Sigmoid colon (tissue), 7 donors: ENCODE data around the gene IL17RD. TPM values are rescaled to one million over a fixed set of nuclear protein-coding genes. Genes with fewer than 3 reads are reported as not detected.

Experiments used
- DNase-seq: peaks from one replicate; pipeline ENCODE4 v3.0.0-alpha.2; 2019
- H3K27ac ChIP-seq, 4 donors: fragments of 200-600 bp; sonication (generic); one replicate each; pipeline ENCODE4 v1.5.1; 2016 to 2019; ENCODE audit warnings: mild to moderate bottlenecking in 1 of 4
- H3K27me3 ChIP-seq, 3 donors: fragments of 200-600 bp; sonication (generic); one replicate each; pipeline ENCODE4 v1.5.1; 2019; ENCODE audit warnings: mild to moderate bottlenecking in 1 of 3
- H3K36me3 ChIP-seq, 4 donors: fragments of 200-600 bp; sonication (generic); one replicate each; pipeline ENCODE4 v1.5.1; 2016 to 2019
- H3K4me1 ChIP-seq, 4 donors: fragments of 200-600 bp; sonication (generic); one replicate each; pipeline ENCODE4 v1.5.1; 2017 to 2019
- H3K4me3 ChIP-seq, 4 donors: fragments of 200-600 bp; sonication (generic); one replicate each; pipeline ENCODE4 v1.5.1; 2017 to 2019; ENCODE audit warnings: mild to moderate bottlenecking in 2 of 4, moderate library complexity in 1 of 4
- H3K9me3 ChIP-seq, 4 donors: fragments of 200-600 bp in 3 of 4; sonication (generic) in 3 of 4; one replicate each; pipeline versions ENCODE4 v1.5.1 to v1.6.1; 2013 to 2019
- EP300 ChIP-seq, 4 donors: sonication (generic); formaldehyde crosslinking; IDR thresholded peaks; one replicate each; pipeline ENCODE4 v1.6.1; 2017; ENCODE audit warnings: antibody characterized with exemption in 4 of 4
- POLR2A ChIP-seq, 2 donors: fragments of 450-650 bp; IDR thresholded peaks; one replicate each; pipeline ENCODE4 v1.6.1; 2016; ENCODE audit warnings: antibody characterized with exemption in 2 of 2, mild to moderate bottlenecking in 2 of 2, moderate library complexity in 2 of 2
- POLR2AphosphoS5 ChIP-seq, 4 donors: sonication (generic); formaldehyde crosslinking; IDR thresholded peaks; one replicate each; pipeline ENCODE4 v1.6.1; 2017; ENCODE audit warnings: antibody characterized with exemption in 4 of 4
- WGBS, 2 donors: extraction: QIAGEN DNeasy Blood & Tissue Kit; methylation state at CpG; one replicate each; pipeline ENCODE4 v1.1.7; 2013; 5-methylcytosine and 5-hydroxymethylcytosine counted together
- intact Hi-C: fragments of 100-400 bp; cut with DNase I; formaldehyde crosslinking; loops from one replicate; pipeline ENCODE4 v1.15.1; 2023
- polyA plus RNA-seq, 3 donors: library from polyadenylated mRNA; stranded (reverse); fragments of 200-250 nt; gene quantifications; one replicate each; pipeline ENCODE4 v1.2.3, GENCODE V29; 2013
- total RNA-seq, 4 donors: library from RNA; depleted of rRNA; stranded (reverse); fragments of >200 nt; gene quantifications; one replicate each; pipeline ENCODE4 v1.1.0, GENCODE V29; 2016
- TF ChIP-seq, protein P1 (sequence below), 4 experiments: fragments of 450-650 bp in 3 of 4; fragments of 200-600 bp in 1 of 4; IDR thresholded peaks; one replicate each; pipeline ENCODE4 v1.5.1; 2016 to 2019; ENCODE audit warnings: antibody characterized with exemption in 4 of 4, mild to moderate bottlenecking in 3 of 4, moderate library complexity in 2 of 4
- donor health status: healthy with polysubstance abuse.
- donor health status: Bipolar disorder and iron deficiency.
- donor health status: healthy.

IL17RD gene
- total and polyA plus RNA-seq, 7 donors = under 0.01 to 46.8 (median 16.8) TPM

DNA sequence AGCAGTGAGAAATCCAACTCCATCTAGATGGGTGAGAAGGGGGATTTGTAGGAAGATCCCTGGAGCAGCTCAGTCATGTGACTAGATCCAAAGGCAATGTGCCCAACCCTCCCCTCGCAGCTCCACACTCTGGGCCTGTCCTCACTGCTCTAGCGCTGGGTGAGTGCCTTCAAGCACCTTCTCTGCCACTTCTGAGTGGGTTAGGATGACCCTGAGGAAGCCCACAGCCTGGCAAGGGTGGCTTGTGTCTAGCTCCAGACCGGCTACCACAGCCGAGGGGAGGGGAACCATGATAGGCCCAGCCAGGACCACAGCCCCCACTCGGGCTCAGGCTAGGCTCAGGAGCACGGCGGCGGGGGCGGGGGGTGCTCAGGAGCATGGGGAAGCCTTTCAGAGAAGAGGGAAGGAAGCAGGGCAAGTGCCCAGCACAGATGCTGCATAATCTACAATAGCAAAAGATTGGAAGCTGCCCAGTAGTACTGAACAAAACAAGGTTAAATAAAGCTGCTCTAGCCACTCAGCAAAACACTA lies 103.0 kb downstream of the IL17RD start:
- Histone ChIP-seq H3K27ac (peak overlapping the region; percentile 62 to 92 (median 85)), H3K9me3 (no peaks in the 10 kb centered on the region), H3K4me1 (peaks cover 0 to 67% (median 47%) of the 10 kb centered on the region in 4 donors), H3K4me3 (peak overlapping the region in 1 of 4 donors; percentile 11), H3K27me3 (no peaks in the 10 kb centered on the region), H3K36me3 (no peaks in the 10 kb centered on the region)
- DNase-seq = peak; percentile 79
- intact Hi-C loops = no loop called here
- TF ChIP-seq POLR2A (IDR thresholded peaks at IDR 0.05) = no peak
- TF ChIP-seq, protein P1, sequence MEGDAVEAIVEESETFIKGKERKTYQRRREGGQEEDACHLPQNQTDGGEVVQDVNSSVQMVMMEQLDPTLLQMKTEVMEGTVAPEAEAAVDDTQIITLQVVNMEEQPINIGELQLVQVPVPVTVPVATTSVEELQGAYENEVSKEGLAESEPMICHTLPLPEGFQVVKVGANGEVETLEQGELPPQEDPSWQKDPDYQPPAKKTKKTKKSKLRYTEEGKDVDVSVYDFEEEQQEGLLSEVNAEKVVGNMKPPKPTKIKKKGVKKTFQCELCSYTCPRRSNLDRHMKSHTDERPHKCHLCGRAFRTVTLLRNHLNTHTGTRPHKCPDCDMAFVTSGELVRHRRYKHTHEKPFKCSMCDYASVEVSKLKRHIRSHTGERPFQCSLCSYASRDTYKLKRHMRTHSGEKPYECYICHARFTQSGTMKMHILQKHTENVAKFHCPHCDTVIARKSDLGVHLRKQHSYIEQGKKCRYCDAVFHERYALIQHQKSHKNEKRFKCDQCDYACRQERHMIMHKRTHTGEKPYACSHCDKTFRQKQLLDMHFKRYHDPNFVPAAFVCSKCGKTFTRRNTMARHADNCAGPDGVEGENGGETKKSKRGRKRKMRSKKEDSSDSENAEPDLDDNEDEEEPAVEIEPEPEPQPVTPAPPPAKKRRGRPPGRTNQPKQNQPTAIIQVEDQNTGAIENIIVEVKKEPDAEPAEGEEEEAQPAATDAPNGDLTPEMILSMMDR (IDR thresholded peaks at IDR 0.05) = no peak
- TF ChIP-seq POLR2AphosphoS5 (IDR thresholded peaks at IDR 0.05) = no peak
- no peak for TF ChIP-seq EP300 (IDR thresholded peaks at IDR 0.05)
- WGBS, 2 donors = 54 to 73% methylated on average over 9 of the region's 9 CpGs

DNA sequence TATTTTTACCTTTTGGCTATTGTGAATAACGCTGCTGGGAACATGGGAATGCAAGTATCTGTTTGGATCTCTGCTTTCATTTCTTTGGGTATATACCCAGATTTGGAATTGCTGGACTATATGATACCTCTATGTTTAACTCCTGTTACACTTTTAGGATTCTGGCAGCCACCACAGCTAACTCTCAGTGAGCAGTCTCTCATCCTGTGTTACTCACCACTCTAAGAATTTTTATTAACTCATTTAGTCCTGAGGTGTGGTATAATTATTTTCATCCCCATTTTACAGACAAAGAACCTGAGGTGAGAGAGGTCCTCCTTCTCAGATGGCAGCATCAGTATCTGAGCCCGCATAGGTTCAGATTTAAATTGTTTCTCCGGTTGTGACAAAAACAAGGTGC lies 103.6 kb downstream of the IL17RD start:
- Histone ChIP-seq H3K4me3 (no peak overlapping the region), H3K9me3 (no peaks in the 10 kb centered on the region), H3K4me1 (peaks cover 0 to 67% (median 47%) of the 10 kb centered on the region in 4 donors), H3K27me3 (no peaks in the 10 kb centered on the region), H3K27ac (peak overlapping the region; percentile 62 to 92 (median 85)), H3K36me3 (no peaks in the 10 kb centered on the region)
- TF ChIP-seq EP300 (IDR thresholded peaks at IDR 0.05) (no peak), POLR2AphosphoS5 (IDR thresholded peaks at IDR 0.05) (no peak), POLR2A (IDR thresholded peaks at IDR 0.05) (no peak)
- TF ChIP-seq, protein P1 (IDR thresholded peaks at IDR 0.05) = no peak
- 95 to 96% methylated on average over 3 of the region's 3 CpGs for WGBS, 2 donors
- no peak for DNase-seq
- intact Hi-C loops = no loop called here

DNA sequence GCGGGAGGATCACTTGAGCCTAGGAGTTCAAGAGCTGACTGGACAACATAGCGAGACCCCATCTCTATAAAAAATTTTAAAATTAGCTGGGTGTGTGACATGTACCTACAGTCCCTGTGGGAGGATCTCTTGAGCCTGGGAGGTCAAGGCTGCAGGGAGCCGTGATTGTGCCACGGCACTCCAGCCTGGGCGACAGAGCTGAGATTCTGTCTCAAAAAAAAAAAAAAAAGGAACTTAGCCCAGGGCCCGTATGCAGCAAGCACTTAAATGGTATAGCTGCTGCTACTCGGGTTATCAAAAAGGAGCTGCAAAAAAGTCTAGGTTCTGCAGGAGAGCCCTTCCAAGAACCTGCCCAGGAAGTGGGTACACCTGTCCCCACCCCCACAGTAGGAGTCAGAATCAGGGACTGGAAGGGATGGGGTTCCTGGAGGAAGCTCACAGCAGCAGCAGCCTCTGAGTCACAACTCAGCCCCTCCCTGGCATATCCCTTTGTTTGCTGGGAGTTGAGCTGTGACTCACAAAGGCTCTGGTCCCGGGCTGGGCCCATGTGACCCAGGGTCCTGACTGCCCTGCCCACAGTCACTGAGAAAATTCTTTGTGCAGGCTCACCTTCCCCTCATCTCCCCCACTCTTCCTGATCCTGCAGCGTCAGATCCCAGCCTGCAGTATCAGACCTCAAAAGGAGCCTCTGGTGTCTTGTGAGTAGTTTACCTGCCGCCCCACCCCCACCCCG lies 104.9 kb downstream of the IL17RD start, which contains the start of gene SPATA12:
Gene SPATA12, plus strand, starts transcription at position 576 of the 733 bp plus-strand sequence. CDS start 13,031 bp downstream, outside the sequence.
- Histone ChIP-seq H3K4me1 (peaks cover 0 to 61% (median 47%) of the 10 kb centered on the region in 4 donors), H3K36me3 (no peaks in the 10 kb centered on the region), H3K27ac (peak within 1 kb of the TSS; percentile 62 to 92 (median 85)), H3K4me3 (no peak within 1 kb of the TSS), H3K9me3 (no peaks in the 10 kb centered on the region), H3K27me3 (no peaks in the 10 kb centered on the region)
- TF ChIP-seq EP300 (IDR thresholded peaks at IDR 0.05) (peak in 1 of 4 donors; percentile 69), POLR2A (IDR thresholded peaks at IDR 0.05) (no peak), POLR2AphosphoS5 (IDR thresholded peaks at IDR 0.05) (peak in 2 of 4 donors; percentile 27 to 83)
- TF ChIP-seq, protein P1 (IDR thresholded peaks at IDR 0.05) = no peak
- DNase-seq = peak; percentile 92
- 27 to 49% methylated on average over 11 of the region's 11 CpGs for WGBS, 2 donors
- intact Hi-C loops = no loop called here

DNA sequence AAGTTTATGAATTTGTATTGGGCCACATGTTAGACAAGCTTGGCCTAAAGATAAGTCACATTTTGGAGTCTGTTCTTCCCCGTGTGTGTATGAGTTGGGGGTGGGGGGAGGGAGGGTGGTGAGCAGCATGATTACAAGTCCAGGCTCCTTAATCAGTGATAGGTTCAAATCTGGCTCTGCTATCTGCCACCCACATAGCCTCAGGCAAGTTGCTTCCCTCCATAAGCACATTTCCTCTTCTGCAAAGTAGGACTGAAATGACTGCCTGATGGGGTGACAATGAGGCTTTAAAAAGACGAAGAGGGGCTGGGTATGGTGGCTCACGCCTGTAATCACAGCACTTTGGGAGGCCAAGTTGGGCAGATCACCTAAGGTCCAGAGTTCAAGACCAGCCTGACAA lies 105.7 kb downstream of the IL17RD start:
- no peaks in the 10 kb centered on the region for H3K9me3 ChIP-seq
- no peak for DNase-seq
- peaks cover 0 to 52% (median 45%) of the 10 kb centered on the region in 4 donors for H3K4me1 ChIP-seq
- H3K4me3 ChIP-seq = no peak overlapping the region
- no peaks in the 10 kb centered on the region for H3K27me3 ChIP-seq
- H3K36me3 ChIP-seq = no peaks in the 10 kb centered on the region
- peak overlapping the region in 3 of 4 donors; percentile 84 to 92 (median 86) for H3K27ac ChIP-seq
- intact Hi-C loops = no loop called here
- WGBS, 2 donors = 71 to 79% methylated on average over 3 of the region's 3 CpGs
- TF ChIP-seq, protein P1 (IDR thresholded peaks at IDR 0.05) = no peak
